Psoas muscle (tissue), 8 donors: ENCODE measurements around the gene CNTNAP3B. TPM values are rescaled to one million over a fixed set of nuclear protein-coding genes. Genes with fewer than 3 reads are reported as not detected.
"Not testable (repeated sequence)": the region's sequence is repeated elsewhere in the genome, so short reads cannot be mapped to it uniquely, and the experiment has no call there.

ENCODE experiments used
- ATAC-seq, 4 donors: fragments of 200-7000 bp; cut with Tn5 transposase; one replicate each; pipeline ENCODE4 v1.9.1; 2020; ENCODE audit warnings: moderate library complexity in 3 of 4, mild to moderate bottlenecking in 2 of 4
- DNase-seq, 2 donors: peaks; one replicate each; pipeline ENCODE4 v3.0.0-alpha.2; 2020
- H3K27ac ChIP-seq: fragments of 200-600 bp; one replicate; pipeline ENCODE4 v1.8.0; 2022
- H3K27me3 ChIP-seq, 3 donors: fragments of 200-600 bp in 1 of 3; one replicate each; pipeline versions ENCODE4 v1.6.1 to v1.8.0; 2013 to 2022; ENCODE audit warnings: low read length in 2 of 3, mild to moderate bottlenecking in 2 of 3, moderate library complexity in 1 of 3; ENCODE audit not compliant: insufficient read depth in 3 of 3
- H3K36me3 ChIP-seq, 2 donors: fragments of 200-600 bp in 1 of 2; one replicate each; pipeline versions ENCODE4 v1.6.1 to v1.8.0; 2013 to 2022; ENCODE audit warnings: low read depth in 1 of 2, mild to moderate bottlenecking in 1 of 2, moderate library complexity in 1 of 2; ENCODE audit not compliant: insufficient read depth in 1 of 2
- H3K4me1 ChIP-seq: fragments of 200-600 bp; one replicate; pipeline ENCODE4 v1.8.0; 2022
- H3K4me3 ChIP-seq: fragments of 200-600 bp; one replicate; pipeline ENCODE4 v1.8.0; 2022; ENCODE audit warnings: mild to moderate bottlenecking
- H3K9me3 ChIP-seq: fragments of 200-600 bp; one replicate; pipeline ENCODE4 v1.8.0; 2022
- WGBS, 3 donors: extraction: QIAGEN DNeasy Blood & Tissue Kit; methylation state at CpG; one replicate each; pipeline versions ENCODE4 v1.1.6 to v1.1.7; 2013; 5-methylcytosine and 5-hydroxymethylcytosine counted together
- intact Hi-C, 2 donors: fragments of 100-400 bp; cut with DNase I; formaldehyde crosslinking; loops; one replicate each; pipeline versions ENCODE4 v1.11.0 to v1.14.2; 2022
- long read RNA-seq, 2 donors: library from polyadenylated mRNA; unstranded; transcript quantifications; one replicate each; pipeline ENCODE4 v2.0.0, GENCODE V29; 2021
- polyA plus RNA-seq, 3 donors: library from polyadenylated mRNA; stranded (reverse); fragments of 200-250 nt; gene quantifications; one replicate each; pipeline ENCODE4 v1.2.3, GENCODE V29; 2013
- total RNA-seq, 4 donors: library from RNA; stranded (reverse); fragmentation: NEBNext Ultra II Directional in 2 of 4; extraction: Animal tissue kit (Norgen Biotek cat#: 25700) in 2 of 4; gene quantifications; one replicate each; pipeline versions ENCODE4 v1.2.1 to v1.2.4, GENCODE V29; 2021 to 2023
- donor health status: healthy with polysubstance abuse.
- donor health status: DM: no; HTN: no; CAD: no; lungs with moderate emphysema.
- donor health status: Bipolar disorder and iron deficiency.
- donor health status: healthy.
- donor health status: DM: yes; HTN: yes; CAD: no.
- donor health status: DM: no; HTN: no; CAD: no.
- donor health status: DM: no; HTN: no; CAD: no.
- donor health status: DM: yes; HTN: yes; CAD: no.

CNTNAP3B gene
- 1 to 10 TPM in 3 of 4 donors, under 1 TPM in 1; 0.89 to 2.6 (median 1.2) TPM for total RNA-seq
- 1 to 10 TPM in 2 of 3 donors, under 1 TPM in 1; 0.65 to 1.9 (median 1.3) TPM for polyA plus RNA-seq
- long read RNA-seq, donor 1, partial matches to known transcripts = 0 of 1 reads
- long read RNA-seq, donor 1, other reads (novel, unspliced or antisense) = 1 of 1 reads
- long read RNA-seq, donor 2, partial matches to known transcripts = 1 of 1 reads
- long read RNA-seq, donor 2, other reads (novel, unspliced or antisense) = 0 of 1 reads

GRCh38 chr9:42129073-42129729, at the start of gene CNTNAP3B:
TSS of gene CNTNAP3B (minus strand) at chr9:42129426. CDS start at chr9:42129094, 332 bp downstream.
- DNase-seq, H3K36me3 ChIP-seq, intact Hi-C loops, H3K27me3 ChIP-seq, H3K27ac ChIP-seq, H3K4me1 ChIP-seq, H3K9me3 ChIP-seq, ATAC-seq: not testable (repeated sequence)
- whole genome bisulfite sequencing, 3 donors = 0 to 4% (median 2%) methylated on average over 14 to 30 of the region's 72 CpGs
- H3K4me3 ChIP-seq = peak within 1 kb of the TSS; percentile 15

- H3K27me3 ChIP-seq, H3K36me3 ChIP-seq, intact Hi-C loops, DNase-seq, H3K4me3 ChIP-seq, ATAC-seq, H3K4me1 ChIP-seq, H3K9me3 ChIP-seq, H3K27ac ChIP-seq: not testable (repeated sequence)
- 15 to 40% methylated on average over 1 of the region's 1 CpG; no CpG with 5 or more reads in 1 of the 3 donors for WGBS, 3 donors
Measured at GRCh38 chr9:42160299-42160698, 31.1 kb upstream of the CNTNAP3B start.

DNA sequence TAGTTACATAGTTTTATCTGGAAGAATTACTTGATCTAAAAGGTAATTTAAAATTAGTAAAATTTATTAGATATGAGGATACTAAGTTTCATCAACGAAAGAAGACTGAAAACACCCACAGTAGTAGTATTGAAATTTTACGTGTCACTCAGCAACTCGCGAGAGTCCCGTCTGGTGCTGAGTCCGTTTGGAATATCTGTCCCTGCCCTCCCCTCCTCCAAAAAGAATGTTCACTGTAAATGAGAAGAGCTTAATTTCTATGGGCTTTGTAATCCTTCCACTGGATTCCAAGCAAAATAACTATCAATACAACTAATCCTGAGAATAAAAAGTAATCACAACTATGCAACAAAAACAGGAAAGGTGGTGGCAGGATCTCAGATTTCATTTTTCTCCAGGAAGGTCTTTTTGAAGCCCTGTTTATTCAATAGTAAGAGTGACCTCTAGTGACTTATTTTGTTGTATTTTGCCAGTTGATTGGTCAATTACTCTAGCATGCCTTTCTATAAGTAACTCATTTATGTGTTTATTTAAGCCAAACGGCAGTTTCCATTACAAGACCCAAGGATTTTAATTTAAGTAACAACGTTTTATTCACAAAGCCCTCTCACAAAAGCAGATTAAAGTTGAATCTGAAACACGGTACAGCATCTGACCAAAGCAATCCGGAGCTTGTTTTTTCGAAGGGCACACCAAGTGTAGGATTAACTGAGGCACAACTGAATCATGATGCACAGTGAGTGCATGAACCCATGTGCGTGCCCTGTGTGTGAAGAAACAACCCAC, 2.0 kb downstream of the CNTNAP3B start:
- DNase-seq, H3K4me1 ChIP-seq, ATAC-seq, intact Hi-C loops, H3K9me3 ChIP-seq, H3K27me3 ChIP-seq, H3K36me3 ChIP-seq, H3K27ac ChIP-seq: not testable (repeated sequence)
- H3K4me3 ChIP-seq = peak overlapping the region; percentile 2
- 22 to 30% (median 28%) methylated on average over 11 of the region's 12 CpGs for WGBS, 3 donors

- H3K4me3 ChIP-seq, H3K4me1 ChIP-seq, DNase-seq, ATAC-seq, H3K27me3 ChIP-seq, H3K27ac ChIP-seq, intact Hi-C loops, H3K36me3 ChIP-seq, H3K9me3 ChIP-seq: not testable (repeated sequence)
- WGBS, 3 donors = 34 to 47% (median 39%) methylated on average over 4 to 7 of the region's 7 CpGs
Measured at GRCh38 chr9:42121007-42121406, 8.2 kb downstream of the CNTNAP3B start.

DNA sequence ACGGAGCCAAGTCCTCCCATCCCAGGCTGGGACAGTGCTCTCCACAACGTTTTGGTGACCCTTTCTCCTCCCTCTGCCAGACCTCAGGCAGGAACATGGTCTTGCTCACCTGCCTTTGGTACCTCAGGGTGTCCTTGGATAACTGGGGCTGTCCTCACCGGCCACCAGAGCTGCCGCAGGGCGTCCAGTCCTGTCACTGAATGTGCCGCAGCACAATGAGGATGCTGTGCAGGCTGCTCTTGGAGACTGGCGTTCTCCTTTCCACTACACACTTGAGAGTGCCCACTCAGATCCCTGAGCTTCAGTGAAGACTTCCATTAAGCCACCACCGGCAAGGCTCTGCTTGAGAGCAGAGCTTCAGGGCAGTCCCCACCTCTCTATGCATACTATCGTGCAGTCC, 33.3 kb downstream of the CNTNAP3B start:
- H3K4me3 ChIP-seq, H3K9me3 ChIP-seq, H3K36me3 ChIP-seq, DNase-seq, H3K4me1 ChIP-seq, H3K27me3 ChIP-seq, H3K27ac ChIP-seq, ATAC-seq, intact Hi-C loops: not testable (repeated sequence)
- WGBS, 3 donors = 75 to 82% (median 77%) methylated on average over 7 to 9 of the region's 9 CpGs

- intact Hi-C loops, H3K4me3 ChIP-seq, H3K4me1 ChIP-seq, H3K27ac ChIP-seq, ATAC-seq, DNase-seq, H3K27me3 ChIP-seq, H3K36me3 ChIP-seq, H3K9me3 ChIP-seq: not testable (repeated sequence)
- WGBS, 3 donors = no CpG with 5 or more reads among the region's 1 CpG
Measured at GRCh38 chr9:42084559-42084952, 44.7 kb downstream of the CNTNAP3B start.

DNA sequence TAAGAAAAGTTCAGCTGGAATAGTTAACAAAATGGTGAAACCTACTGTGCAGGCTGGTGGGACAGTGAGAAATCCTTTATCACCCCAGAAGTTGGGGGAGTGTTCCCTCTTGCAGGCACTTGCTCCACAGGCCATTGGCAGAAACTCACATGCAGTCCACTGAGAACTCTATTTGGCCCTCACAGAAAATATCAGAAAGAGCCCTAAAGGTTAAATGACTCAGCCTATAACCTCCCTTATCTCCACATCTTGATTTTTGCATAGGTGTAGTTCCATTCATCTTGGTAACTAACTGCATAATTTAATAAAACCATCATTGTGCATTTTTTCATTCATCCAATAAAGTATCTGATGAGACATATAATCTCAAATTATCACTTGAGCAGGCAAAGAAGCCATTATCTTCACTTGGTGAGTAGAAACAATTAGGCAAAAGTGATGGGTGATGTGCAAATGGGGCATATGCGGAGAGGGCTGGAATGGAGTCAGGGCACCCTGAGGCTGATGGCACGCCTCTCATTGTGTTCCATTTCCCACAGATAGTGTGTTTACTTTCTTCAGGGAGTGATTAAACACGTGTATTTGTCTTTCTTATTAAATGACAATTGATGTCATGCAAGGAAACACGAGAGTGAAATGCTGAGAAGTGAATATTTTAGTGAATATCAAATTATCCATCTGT, 45.2 kb downstream of the CNTNAP3B start:
- WGBS, 3 donors = 23 to 63% (median 36%) methylated on average over 2 to 3 of the region's 4 CpGs
- H3K27me3 ChIP-seq, H3K9me3 ChIP-seq, DNase-seq, ATAC-seq, intact Hi-C loops, H3K4me1 ChIP-seq, H3K4me3 ChIP-seq, H3K36me3 ChIP-seq, H3K27ac ChIP-seq: not testable (repeated sequence)

DNA sequence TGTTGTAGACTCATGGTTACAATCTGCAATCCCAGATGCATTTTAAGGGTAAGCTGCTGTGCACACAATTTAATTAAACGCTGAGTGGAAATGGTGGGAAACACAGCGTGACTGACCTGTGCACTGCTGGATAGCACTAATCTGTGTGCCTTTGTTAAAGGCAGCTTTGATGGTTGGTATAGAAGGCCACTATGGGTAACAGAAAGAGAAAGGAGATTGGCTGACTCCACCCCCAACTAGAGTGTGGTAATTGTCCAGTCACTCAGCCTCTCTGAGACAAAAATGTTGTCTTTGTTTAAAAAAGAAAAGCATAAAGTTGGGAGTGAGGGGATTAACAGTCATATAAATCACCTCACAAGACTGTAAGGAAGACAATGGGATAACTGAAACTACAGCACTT, 48.9 kb downstream of the CNTNAP3B start:
- 45 to 48% (median 47%) methylated on average over 2 of the region's 2 CpGs for WGBS, 3 donors
- H3K27ac ChIP-seq, H3K27me3 ChIP-seq, H3K36me3 ChIP-seq, H3K4me3 ChIP-seq, DNase-seq, ATAC-seq, intact Hi-C loops, H3K4me1 ChIP-seq, H3K9me3 ChIP-seq: not testable (repeated sequence)

DNA sequence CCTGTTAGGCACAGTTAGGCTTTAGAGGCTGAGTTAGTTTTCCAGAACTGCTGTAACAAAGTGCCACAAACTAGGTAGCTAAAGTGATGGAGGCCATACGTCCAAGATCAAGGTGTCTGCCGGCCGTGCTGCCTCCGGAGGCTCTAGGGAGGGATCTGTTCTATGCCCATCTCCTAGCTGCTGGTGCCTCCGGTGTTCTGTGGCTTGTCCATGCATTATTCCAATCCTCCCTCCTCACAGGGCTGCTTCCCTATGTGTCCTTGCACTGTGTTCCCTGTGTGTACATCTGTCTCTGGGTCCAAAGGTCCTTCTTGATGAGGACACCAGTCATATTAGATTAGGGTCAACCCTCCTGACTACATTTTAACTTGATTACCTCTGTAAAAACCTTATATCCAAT, 54.4 kb downstream of the CNTNAP3B start:
- ATAC-seq, H3K27ac ChIP-seq, H3K4me1 ChIP-seq, intact Hi-C loops, H3K4me3 ChIP-seq, H3K9me3 ChIP-seq, H3K27me3 ChIP-seq, H3K36me3 ChIP-seq: not testable (repeated sequence)
- DNase-seq = peak in 1 of 2 donors; percentile 18
- 72 to 89% (median 88%) methylated on average over 4 of the region's 5 CpGs for WGBS, 3 donors

DNA sequence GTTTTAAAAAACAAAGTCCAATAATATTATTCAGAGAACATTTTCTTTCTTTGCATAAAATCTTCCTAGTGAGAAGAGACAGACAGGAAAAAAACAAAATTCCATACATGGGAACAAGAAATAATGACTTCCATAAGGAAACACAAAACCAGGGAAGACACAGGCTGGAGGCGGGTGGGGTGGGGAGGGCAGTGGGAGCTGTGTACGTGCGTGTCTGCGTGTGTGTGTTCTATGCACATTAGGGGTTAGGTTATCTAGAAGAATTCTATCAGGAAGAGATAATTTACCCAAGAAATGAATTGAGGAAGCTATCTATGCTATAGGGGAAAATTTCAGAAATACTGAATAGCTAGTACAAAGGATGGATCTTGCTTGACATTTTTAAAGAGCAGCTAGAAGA, 58.2 kb downstream of the CNTNAP3B start:
- DNase-seq, H3K27me3 ChIP-seq, ATAC-seq, H3K4me1 ChIP-seq, H3K9me3 ChIP-seq, H3K36me3 ChIP-seq, H3K27ac ChIP-seq, intact Hi-C loops, H3K4me3 ChIP-seq: not testable (repeated sequence)
- 33% methylated on average over 1 of the region's 4 CpGs; no CpG with 5 or more reads in 2 of the 3 donors for WGBS, 3 donors
